ENCODE data around the gene CHAT. TPM values are rescaled to one million over a fixed set of nuclear protein-coding genes. Genes with fewer than 3 reads are reported as not detected.

Gene CHAT
- polyA plus RNA-seq, 2 of the 4 experiments (the other 2 are of a cell fraction), result not detected

DNA sequence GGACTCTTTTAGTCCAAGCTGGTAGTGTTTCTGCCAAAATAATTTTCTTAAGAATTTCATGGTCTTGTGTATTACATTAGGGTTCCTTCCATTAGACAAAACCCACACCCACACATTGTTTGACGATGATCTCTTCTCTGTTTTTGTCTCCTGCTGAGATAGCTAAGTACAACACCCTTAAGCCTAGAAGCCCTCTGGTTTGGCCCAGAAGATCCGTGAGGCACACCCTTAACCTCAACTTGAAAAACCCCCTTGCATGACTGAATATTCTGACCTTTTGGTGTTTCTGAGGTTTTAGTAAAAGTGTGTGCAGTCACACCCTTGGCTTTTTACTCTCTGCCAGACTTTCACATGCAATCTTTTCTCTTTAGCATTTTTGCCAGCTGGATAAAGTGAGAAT lies 45.6 kb upstream of the CHAT start (continued):
- TF ChIP-seq, protein P1, sequence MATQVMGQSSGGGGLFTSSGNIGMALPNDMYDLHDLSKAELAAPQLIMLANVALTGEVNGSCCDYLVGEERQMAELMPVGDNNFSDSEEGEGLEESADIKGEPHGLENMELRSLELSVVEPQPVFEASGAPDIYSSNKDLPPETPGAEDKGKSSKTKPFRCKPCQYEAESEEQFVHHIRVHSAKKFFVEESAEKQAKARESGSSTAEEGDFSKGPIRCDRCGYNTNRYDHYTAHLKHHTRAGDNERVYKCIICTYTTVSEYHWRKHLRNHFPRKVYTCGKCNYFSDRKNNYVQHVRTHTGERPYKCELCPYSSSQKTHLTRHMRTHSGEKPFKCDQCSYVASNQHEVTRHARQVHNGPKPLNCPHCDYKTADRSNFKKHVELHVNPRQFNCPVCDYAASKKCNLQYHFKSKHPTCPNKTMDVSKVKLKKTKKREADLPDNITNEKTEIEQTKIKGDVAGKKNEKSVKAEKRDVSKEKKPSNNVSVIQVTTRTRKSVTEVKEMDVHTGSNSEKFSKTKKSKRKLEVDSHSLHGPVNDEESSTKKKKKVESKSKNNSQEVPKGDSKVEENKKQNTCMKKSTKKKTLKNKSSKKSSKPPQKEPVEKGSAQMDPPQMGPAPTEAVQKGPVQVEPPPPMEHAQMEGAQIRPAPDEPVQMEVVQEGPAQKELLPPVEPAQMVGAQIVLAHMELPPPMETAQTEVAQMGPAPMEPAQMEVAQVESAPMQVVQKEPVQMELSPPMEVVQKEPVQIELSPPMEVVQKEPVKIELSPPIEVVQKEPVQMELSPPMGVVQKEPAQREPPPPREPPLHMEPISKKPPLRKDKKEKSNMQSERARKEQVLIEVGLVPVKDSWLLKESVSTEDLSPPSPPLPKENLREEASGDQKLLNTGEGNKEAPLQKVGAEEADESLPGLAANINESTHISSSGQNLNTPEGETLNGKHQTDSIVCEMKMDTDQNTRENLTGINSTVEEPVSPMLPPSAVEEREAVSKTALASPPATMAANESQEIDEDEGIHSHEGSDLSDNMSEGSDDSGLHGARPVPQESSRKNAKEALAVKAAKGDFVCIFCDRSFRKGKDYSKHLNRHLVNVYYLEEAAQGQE (IDR thresholded peaks at IDR 0.05), result no peak
- no peak for TF ChIP-seq KDM1A (IDR thresholded peaks at IDR 0.05; ENCODE audit: low read depth)
- TF ChIP-seq HDAC2 (IDR thresholded peaks at IDR 0.05), result no peak
- TF ChIP-seq, protein P2, sequence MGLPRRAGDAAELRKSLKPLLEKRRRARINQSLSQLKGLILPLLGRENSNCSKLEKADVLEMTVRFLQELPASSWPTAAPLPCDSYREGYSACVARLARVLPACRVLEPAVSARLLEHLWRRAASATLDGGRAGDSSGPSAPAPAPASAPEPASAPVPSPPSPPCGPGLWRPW (IDR thresholded peaks at IDR 0.05), result no peak
- no peak for TF ChIP-seq KDM5A (IDR thresholded peaks at IDR 0.05)
- no peak for TF ChIP-seq TP53 (CRISPR knock-in tag; IDR thresholded peaks at IDR 0.05)
- no peak for TF ChIP-seq FOSB (CRISPR knock-in tag; IDR thresholded peaks at IDR 0.05)
- TF ChIP-seq RFX5 (IDR thresholded peaks at IDR 0.05), result no peak

DNA sequence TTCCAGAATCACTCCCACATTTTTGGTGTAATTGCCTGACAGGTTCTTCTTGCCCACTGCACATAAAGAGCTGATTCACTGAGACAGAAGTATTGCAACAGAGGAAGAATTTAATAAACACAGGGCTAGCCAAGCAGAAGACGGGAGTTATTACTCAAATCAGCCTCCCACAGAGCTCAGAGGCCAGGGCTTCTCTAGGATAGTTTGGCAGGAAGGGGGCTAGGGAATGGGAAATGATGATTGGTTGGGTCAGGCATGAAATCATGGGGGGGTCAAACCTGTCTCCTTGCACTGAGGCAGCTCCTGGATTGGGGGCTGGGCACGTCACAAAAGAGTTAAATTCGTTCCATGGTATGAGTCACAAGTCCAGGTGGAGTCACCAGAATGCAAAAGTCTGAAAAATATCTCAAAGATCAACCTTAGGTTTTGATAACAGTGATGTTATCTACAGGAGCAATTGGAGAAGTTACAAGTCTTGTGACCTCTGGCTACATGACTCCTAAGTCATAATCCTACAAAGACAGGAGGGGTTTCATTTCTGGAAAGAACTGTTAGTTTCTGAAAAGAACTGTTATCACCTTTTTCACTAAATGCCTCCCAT lies 44.7 kb upstream of the CHAT start:
- no peak overlapping the region for H3K27ac ChIP-seq
- POLR2A ChIA-PET, result interaction anchor here (1.6 kb wide), 1 partner anchor 30 kb away, joined by 5 read pairs; the partner anchor contains the start of gene ERCC6
- no peak overlapping the region for H3K4me2 ChIP-seq
- H3K4me1 ChIP-seq, result no peaks in the 10 kb centered on the region
- no peak for DNase-seq (ENCODE audit: low read depth in 1 of 2, low spot score in 1 of 2)
- H3K4me3 ChIP-seq, result no peak overlapping the region
- H3K9me3 ChIP-seq, result peaks cover 8% of the 10 kb centered on the region; the same call in 1 of the 3 replicates
- FAIRE-seq, result no peak
- CTCF ChIA-PET, result interaction anchor here (1.4 kb wide), 2 partner anchors 24 to 26 kb away, joined by 5 read pairs; no protein-coding TSS in a partner anchor
- 0 out of 6 replicates have a peak, but pooled peaks of 1 of the 2 experiments have one; percentile 13 for ATAC-seq
- WGBS (ENCODE audit: missing lambda C conversion rate), result 4% methylated on average over 3 of the region's 3 CpGs
- TF ChIP-seq SREBF2 (IDR thresholded peaks at IDR 0.05) (no peak), MYC (IDR thresholded peaks at IDR 0.05; ENCODE audit: borderline replicate concordance, low read length) (no peak), MAFK (IDR thresholded peaks at IDR 0.05; ENCODE audit: partially characterized antibody) (no peak), TFCP2L1 (CRISPR knock-in tag; IDR thresholded peaks at IDR 0.05) (no peak), NPAS2 (CRISPR knock-in tag; IDR thresholded peaks at IDR 0.05; ENCODE audit: borderline replicate concordance) (no peak), KDM1A (IDR thresholded peaks at IDR 0.05; ENCODE audit: low read depth) (no peak), NFE2L2 (conservative IDR thresholded peaks at IDR 0.05; ENCODE audit: low read length) (no peak), FOXS1 (CRISPR knock-in tag; IDR thresholded peaks at IDR 0.05) (no peak), RCOR1 (IDR thresholded peaks at IDR 0.05; ENCODE audit: low read depth, low read length) (no peak), FOSB (CRISPR knock-in tag; IDR thresholded peaks at IDR 0.05) (no peak), EP300 (IDR thresholded peaks at IDR 0.05) (no peak), HEYL (CRISPR knock-in tag; IDR thresholded peaks at IDR 0.05) (no peak), POLR2A (IDR thresholded peaks at IDR 0.05; ENCODE audit: low read length) (no peak), PHF8 (IDR thresholded peaks at IDR 0.05; ENCODE audit: borderline replicate concordance, low read depth) (no peak)
- TF ChIP-seq, protein P3, sequence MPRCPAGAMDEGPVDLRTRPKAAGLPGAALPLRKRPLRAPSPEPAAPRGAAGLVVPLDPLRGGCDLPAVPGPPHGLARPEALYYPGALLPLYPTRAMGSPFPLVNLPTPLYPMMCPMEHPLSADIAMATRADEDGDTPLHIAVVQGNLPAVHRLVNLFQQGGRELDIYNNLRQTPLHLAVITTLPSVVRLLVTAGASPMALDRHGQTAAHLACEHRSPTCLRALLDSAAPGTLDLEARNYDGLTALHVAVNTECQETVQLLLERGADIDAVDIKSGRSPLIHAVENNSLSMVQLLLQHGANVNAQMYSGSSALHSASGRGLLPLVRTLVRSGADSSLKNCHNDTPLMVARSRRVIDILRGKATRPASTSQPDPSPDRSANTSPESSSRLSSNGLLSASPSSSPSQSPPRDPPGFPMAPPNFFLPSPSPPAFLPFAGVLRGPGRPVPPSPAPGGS (IDR thresholded peaks at IDR 0.05), result no peak
- TF ChIP-seq, protein P4, sequence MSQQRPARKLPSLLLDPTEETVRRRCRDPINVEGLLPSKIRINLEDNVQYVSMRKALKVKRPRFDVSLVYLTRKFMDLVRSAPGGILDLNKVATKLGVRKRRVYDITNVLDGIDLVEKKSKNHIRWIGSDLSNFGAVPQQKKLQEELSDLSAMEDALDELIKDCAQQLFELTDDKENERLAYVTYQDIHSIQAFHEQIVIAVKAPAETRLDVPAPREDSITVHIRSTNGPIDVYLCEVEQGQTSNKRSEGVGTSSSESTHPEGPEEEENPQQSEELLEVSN (IDR thresholded peaks at IDR 0.05; ENCODE audit: borderline replicate concordance, low read depth), result no peak
- TF ChIP-seq, protein P5, sequence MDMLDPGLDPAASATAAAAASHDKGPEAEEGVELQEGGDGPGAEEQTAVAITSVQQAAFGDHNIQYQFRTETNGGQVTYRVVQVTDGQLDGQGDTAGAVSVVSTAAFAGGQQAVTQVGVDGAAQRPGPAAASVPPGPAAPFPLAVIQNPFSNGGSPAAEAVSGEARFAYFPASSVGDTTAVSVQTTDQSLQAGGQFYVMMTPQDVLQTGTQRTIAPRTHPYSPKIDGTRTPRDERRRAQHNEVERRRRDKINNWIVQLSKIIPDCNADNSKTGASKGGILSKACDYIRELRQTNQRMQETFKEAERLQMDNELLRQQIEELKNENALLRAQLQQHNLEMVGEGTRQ (IDR thresholded peaks at IDR 0.05), result no peak
- TF ChIP-seq, protein P6, sequence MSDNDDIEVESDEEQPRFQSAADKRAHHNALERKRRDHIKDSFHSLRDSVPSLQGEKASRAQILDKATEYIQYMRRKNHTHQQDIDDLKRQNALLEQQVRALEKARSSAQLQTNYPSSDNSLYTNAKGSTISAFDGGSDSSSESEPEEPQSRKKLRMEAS (IDR thresholded peaks at IDR 0.05), result no peak
- TF ChIP-seq, protein P7, sequence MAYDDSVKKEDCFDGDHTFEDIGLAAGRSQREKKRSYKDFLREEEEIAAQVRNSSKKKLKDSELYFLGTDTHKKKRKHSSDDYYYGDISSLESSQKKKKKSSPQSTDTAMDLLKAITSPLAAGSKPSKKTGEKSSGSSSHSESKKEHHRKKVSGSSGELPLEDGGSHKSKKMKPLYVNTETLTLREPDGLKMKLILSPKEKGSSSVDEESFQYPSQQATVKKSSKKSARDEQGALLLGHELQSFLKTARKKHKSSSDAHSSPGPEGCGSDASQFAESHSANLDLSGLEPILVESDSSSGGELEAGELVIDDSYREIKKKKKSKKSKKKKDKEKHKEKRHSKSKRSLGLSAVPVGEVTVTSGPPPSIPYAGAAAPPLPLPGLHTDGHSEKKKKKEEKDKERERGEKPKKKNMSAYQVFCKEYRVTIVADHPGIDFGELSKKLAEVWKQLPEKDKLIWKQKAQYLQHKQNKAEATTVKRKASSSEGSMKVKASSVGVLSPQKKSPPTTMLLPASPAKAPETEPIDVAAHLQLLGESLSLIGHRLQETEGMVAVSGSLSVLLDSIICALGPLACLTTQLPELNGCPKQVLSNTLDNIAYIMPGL (CRISPR knock-in tag; IDR thresholded peaks at IDR 0.05; ENCODE audit: borderline replicate concordance), result no peak

All from A549 (cell line).